Nephron progenitor cell (in vitro differentiated cells): ENCODE data around the gene NFATC2.
A peak's percentile ranks its signal among the peaks of the same experiment; 100 is the strongest.

Experiments used
- DNase-seq: peaks from one replicate; pipeline ENCODE4 v3.0.0; 2021
- H3K27ac Mint-ChIP-seq: 2 replicates; pipeline ENCODE4 v1.8.0; 2021; ENCODE audit warnings: mild to moderate bottlenecking, moderate library complexity, mixed read lengths
- H3K27me3 Mint-ChIP-seq: 2 replicates; pipeline ENCODE4 v1.8.0; 2021; ENCODE audit warnings: mild to moderate bottlenecking, low read depth, mixed read lengths; ENCODE audit not compliant: poor library complexity
- H3K36me3 Mint-ChIP-seq: 2 replicates; pipeline ENCODE4 v1.8.0; 2021; ENCODE audit warnings: low read depth, mixed read lengths
- H3K4me1 Mint-ChIP-seq: 2 replicates; pipeline ENCODE4 v1.8.0; 2021; ENCODE audit warnings: mixed read lengths
- H3K4me3 Mint-ChIP-seq: 2 replicates; pipeline ENCODE4 v1.8.0; 2021; ENCODE audit warnings: mild to moderate bottlenecking, moderate library complexity, mixed read lengths
- H3K9me3 Mint-ChIP-seq: 2 replicates; pipeline ENCODE4 v1.8.0; 2021; ENCODE audit warnings: mild to moderate bottlenecking, moderate library complexity, mixed read lengths
- CTCF ChIP-seq: fragments of 200-600 bp; sonication (generic); IDR thresholded peaks from 2 replicates; pipeline ENCODE4 v1.5.0; 2021; ENCODE audit warnings: antibody characterized with exemption

NFATC2 gene

GRCh38 chr20:51446230-51446629 is 96.3 kb downstream of the NFATC2 start:
- DNase-seq, result no peak
- Mint-ChIP-seq H3K27ac (no peak overlapping the region), H3K27me3 (peaks cover 3% of the 10 kb centered on the region), H3K4me1 (peaks cover 63% of the 10 kb centered on the region), H3K4me3 (no peak overlapping the region), H3K9me3 (no peaks in the 10 kb centered on the region), H3K36me3 (no peaks in the 10 kb centered on the region)
- TF ChIP-seq CTCF, result no peak

- H3K4me3 Mint-ChIP-seq, result no peak overlapping the region
- H3K27me3 Mint-ChIP-seq, result peaks cover 3% of the 10 kb centered on the region
- no peak for DNase-seq
- no peaks in the 10 kb centered on the region for H3K9me3 Mint-ChIP-seq
- H3K4me1 Mint-ChIP-seq, result peaks cover 63% of the 10 kb centered on the region
- no peaks in the 10 kb centered on the region for H3K36me3 Mint-ChIP-seq
- peak overlapping the region; percentile 68 for H3K27ac Mint-ChIP-seq
- TF ChIP-seq CTCF, result no peak
These were observed 96.9 kb downstream of the NFATC2 start for GRCh38 chr20:51445591-51445990.

GRCh38 chr20:51444922-51445438 is 97.5 kb downstream of the NFATC2 start:
- peak overlapping the region; percentile 68 for H3K27ac Mint-ChIP-seq
- peaks cover 3% of the 10 kb centered on the region for H3K27me3 Mint-ChIP-seq
- no peak for DNase-seq
- no peaks in the 10 kb centered on the region for H3K36me3 Mint-ChIP-seq
- peaks cover 63% of the 10 kb centered on the region for H3K4me1 Mint-ChIP-seq
- TF ChIP-seq CTCF, result no peak
- no peak overlapping the region for H3K4me3 Mint-ChIP-seq
- H3K9me3 Mint-ChIP-seq, result no peaks in the 10 kb centered on the region

- H3K9me3 Mint-ChIP-seq, result no peaks in the 10 kb centered on the region
- no peak for TF ChIP-seq CTCF
- H3K27ac Mint-ChIP-seq, result no peak overlapping the region
- H3K4me1 Mint-ChIP-seq, result peaks cover 62% of the 10 kb centered on the region
- no peaks in the 10 kb centered on the region for H3K36me3 Mint-ChIP-seq
- peaks cover 3% of the 10 kb centered on the region for H3K27me3 Mint-ChIP-seq
- DNase-seq, result no peak
- H3K4me3 Mint-ChIP-seq, result no peak overlapping the region
These were observed 98.1 kb downstream of the NFATC2 start for GRCh38 chr20:51444467-51444866.

GRCh38 chr20:51442602-51443001 is 99.9 kb downstream of the NFATC2 start:
- peaks cover 47% of the 10 kb centered on the region for H3K4me1 Mint-ChIP-seq
- H3K27me3 Mint-ChIP-seq, result peaks cover 3% of the 10 kb centered on the region
- H3K27ac Mint-ChIP-seq, result no peak overlapping the region
- no peak overlapping the region for H3K4me3 Mint-ChIP-seq
- DNase-seq, result no peak
- no peaks in the 10 kb centered on the region for H3K9me3 Mint-ChIP-seq
- TF ChIP-seq CTCF, result no peak
- no peaks in the 10 kb centered on the region for H3K36me3 Mint-ChIP-seq

- H3K27ac Mint-ChIP-seq, result no peak overlapping the region
- peaks cover 2% of the 10 kb centered on the region for H3K27me3 Mint-ChIP-seq
- peaks cover 31% of the 10 kb centered on the region for H3K4me1 Mint-ChIP-seq
- TF ChIP-seq CTCF, result no peak
- H3K9me3 Mint-ChIP-seq, result no peaks in the 10 kb centered on the region
- H3K4me3 Mint-ChIP-seq, result no peak overlapping the region
- H3K36me3 Mint-ChIP-seq, result no peaks in the 10 kb centered on the region
- DNase-seq, result no peak
These were observed 101.9 kb downstream of the NFATC2 start for GRCh38 chr20:51440589-51440988.
